GM12878 (cell line): ENCODE measurements around the gene TTC39C. TPM values are rescaled to one million over a fixed set of nuclear protein-coding genes. Genes with fewer than 3 reads are reported as not detected.

ENCODE experiments used
- ATAC-seq: fragments of 200-7000 bp; cut with Tn5 transposase; 3 replicates; pipeline ENCODE4 v1.9.1; 2020; ENCODE audit warnings: mild to moderate bottlenecking, moderate library complexity
- BruUV-seq: library from RNA; stranded (reverse); fragments of 400-500 nt; replicated peaks from 2 replicates; lab custom pipeline; 2021; lab: Mats Ljungman, UMichigan
- CTCF ChIA-PET: fragments of 300-600 bp; sonication (Branson Sonifier 250); formaldehyde crosslinking; extraction: SDS; loops from one replicate; lab custom pipeline; 2021; ENCODE audit warnings: inconsistent platforms; lab: Yijun Ruan, JAX
- POLR2A ChIA-PET: fragments of 350-600 bp; formaldehyde crosslinking; extraction: SDS; loops from one replicate; lab custom pipeline; 2021; ENCODE audit warnings: inconsistent platforms; lab: Charles Lee
- RAD21 ChIA-PET: fragments of 300-600 bp; sonication (Branson Sonifier 250); formaldehyde crosslinking; loops from one replicate; lab custom pipeline; 2023; ENCODE audit warnings: antibody characterized with exemption; ENCODE audit not compliant: unreplicated experiment; lab: Charles Lee
- SMC1A ChIA-PET: fragments of 300-600 bp; sonication (Branson Sonifier 250); formaldehyde crosslinking; loops from one replicate; lab custom pipeline; 2023; ENCODE audit not compliant: unreplicated experiment, uncharacterized antibody; lab: Charles Lee
- DNase-seq: peaks from one replicate; pipeline ENCODE4 v3.0.0-alpha.2; 2011; ENCODE audit warnings: low read depth, low spot score
- FAIRE-seq: peaks from 3 replicates; lab custom pipeline; 2011; peaks lifted over from hg19 to GRCh38; lab: Jason Lieb, UNC
- H2AFZ ChIP-seq: 2 replicates; pipeline ENCODE4 v1.6.0; 2011; ENCODE audit warnings: low read depth, low read length, control low read depth; ENCODE audit not compliant: control insufficient read depth
- H3K27ac ChIP-seq: 2 replicates; pipeline ENCODE4 v1.5.1; 2011; ENCODE audit warnings: control low read depth; ENCODE audit not compliant: control insufficient read depth, insufficient read depth
- H3K27me3 ChIP-seq, 2 experiments: replicated peaks in 1 of 2; 2 replicates each; pipeline versions ENCODE4 v1.6.0 to v1.6.1; 2011; ENCODE audit warnings: low read length in 1 of 2; ENCODE audit not compliant: control insufficient read depth in 2 of 2, insufficient read depth in 2 of 2
- H3K36me3 ChIP-seq, 2 experiments: 2 replicates each; pipeline ENCODE4 v1.5.1; 2011; ENCODE audit warnings: low read length in 1 of 2; ENCODE audit not compliant: control insufficient read depth in 2 of 2, insufficient read depth in 2 of 2
- H3K4me1 ChIP-seq: 2 replicates; pipeline ENCODE4 v1.6.1; 2011; ENCODE audit warnings: mild to moderate bottlenecking, low read length, moderate library complexity, mixed read lengths; ENCODE audit not compliant: control insufficient read depth, insufficient read depth
- H3K4me2 ChIP-seq: 2 replicates; pipeline ENCODE4 v1.6.0; 2011; ENCODE audit warnings: control low read depth; ENCODE audit not compliant: control insufficient read depth, insufficient read depth
- H3K4me3 ChIP-seq: fragments of 200-600 bp; sonication (generic); 2 replicates; pipeline ENCODE4 v1.5.1; 2016
- H3K79me2 ChIP-seq: 2 replicates; pipeline ENCODE4 v1.6.0; 2011; ENCODE audit warnings: low read length; ENCODE audit not compliant: control insufficient read depth, insufficient read depth
- H3K9ac ChIP-seq: 2 replicates; pipeline ENCODE4 v1.8.0; 2011; ENCODE audit warnings: low read length, control low read depth, mixed read lengths; ENCODE audit not compliant: control insufficient read depth, insufficient read depth
- H3K9me3 ChIP-seq: replicated peaks from 3 replicates; pipeline ENCODE4 v1.5.1; 2011; ENCODE audit warnings: mild to moderate bottlenecking, low read length; ENCODE audit not compliant: control insufficient read depth, insufficient read depth
- H4K20me1 ChIP-seq: 2 replicates; pipeline ENCODE4 v1.6.0; 2011; ENCODE audit not compliant: control insufficient read depth, insufficient read depth
- BHLHE40 ChIP-seq, 2 experiments: fragments of 450-650 bp in 1 of 2; IDR thresholded peaks; 2 replicates each; pipeline ENCODE4 v1.6.1; 2011 to 2017; ENCODE audit warnings: low read depth in 2 of 2, borderline replicate concordance in 1 of 2, improper control_type of control experiment in 1 of 2, low read length in 1 of 2, mild to moderate bottlenecking in 1 of 2
- BRCA1 ChIP-seq: IDR thresholded peaks from 2 replicates; pipeline ENCODE4 v1.6.1; 2011; ENCODE audit warnings: low read depth, low read length, improper control_type of control experiment
- CBX3 ChIP-seq: fragments of 200-600 bp; sonication (generic); IDR thresholded peaks from 2 replicates; pipeline ENCODE4 v1.6.1; 2016; ENCODE audit warnings: low read depth, borderline replicate concordance
- FOXK2 ChIP-seq: fragments of 450-650 bp; IDR thresholded peaks from 2 replicates; pipeline ENCODE4 v1.6.1; 2017; ENCODE audit warnings: mild to moderate bottlenecking, moderate library complexity
- JUND ChIP-seq: IDR thresholded peaks from 2 replicates; pipeline ENCODE4 v1.6.1; 2012; ENCODE audit warnings: low read depth, mild to moderate bottlenecking, low read length, improper control_type of control experiment, moderate library complexity
- KLF5 ChIP-seq: fragments of 450-650 bp; IDR thresholded peaks from 2 replicates; pipeline ENCODE4 v1.6.1; 2014; ENCODE audit warnings: mild to moderate bottlenecking; ENCODE audit not compliant: partially characterized antibody
- NBN ChIP-seq: fragments of 450-650 bp; IDR thresholded peaks from 2 replicates; pipeline ENCODE4 v1.6.1; 2016
- NFYB ChIP-seq: IDR thresholded peaks from 2 replicates; pipeline ENCODE4 v1.6.1; 2011; ENCODE audit warnings: low read depth, mild to moderate bottlenecking, low read length, improper control_type of control experiment, moderate library complexity; ENCODE audit not compliant: insufficient read depth
- PAX8 ChIP-seq: fragments of 450-650 bp; IDR thresholded peaks from 2 replicates; pipeline ENCODE4 v1.6.1; 2017; ENCODE audit warnings: mild to moderate bottlenecking, moderate library complexity
- SMAD1 ChIP-seq: fragments of 450-650 bp; IDR thresholded peaks from 2 replicates; pipeline ENCODE4 v1.6.1; 2018; ENCODE audit warnings: mild to moderate bottlenecking, low read depth; ENCODE audit not compliant: partially characterized antibody
- WGBS: methylation state at CpG from one replicate; pipeline ENCODE4 v1.1.6; 2016; ENCODE audit warnings: low lambda C conversion rate; ENCODE audit not compliant: insufficient replicate concordance, insufficient coverage; ENCODE audit errors: missing lambda C conversion rate; 5-methylcytosine and 5-hydroxymethylcytosine counted together
- in situ Hi-C: fragments of 300-500 bp; cut with MboI; formaldehyde crosslinking; loops from 9 replicates; pipeline ENCODE4 v1.14.3; 2018; ENCODE audit warnings: mixed read lengths
- intact Hi-C: fragments of 100-400 bp; cut with micrococcal nuclease; formaldehyde crosslinking; loops from one replicate; pipeline ENCODE4 v1.14.2; 2022; ENCODE audit not compliant: unreplicated experiment
- polyA plus RNA-seq, 11 experiments: library from polyadenylated mRNA; depleted of rRNA in 4 of 11; unstranded in 6 of 11; stranded (reverse) in 5 of 11; fragments of >200 nt; fragmentation: Nextera tagmentation in 4 of 11; fragmentation: Illumina TruSeq in 1 of 11; extraction: Ambion mirVana in 4 of 11; extraction: Trizol in 1 of 11; gene quantifications; 1 replicate in 1 of 11; 2 replicates in 10 of 11; pipeline versions ENCODE4 v1.2.1 to v1.2.3, GENCODE V29; 2011 to 2016; ENCODE audit warnings: inconsistent platforms in 2 of 11, missing spikeins in 2 of 11, low read depth in 1 of 11
- total RNA-seq, 4 experiments: library from RNA; depleted of rRNA in 3 of 4; stranded (reverse); fragments of >200 nt in 3 of 4; fragmentation: Illumina TruSeq in 1 of 4; extraction: Trizol in 1 of 4; gene quantifications; 2 replicates each; pipeline versions ENCODE4 v1.2.1 to v1.2.3, GENCODE V29; 2013 to 2021
- TF ChIP-seq, protein P1 (sequence below): fragments of 450-650 bp; IDR thresholded peaks from 2 replicates; pipeline ENCODE4 v1.6.1; 2016; ENCODE audit warnings: mild to moderate bottlenecking, moderate library complexity, borderline replicate concordance
- TF ChIP-seq, protein P2 (sequence below): IDR thresholded peaks from 2 replicates; pipeline ENCODE4 v1.6.1; 2012; ENCODE audit warnings: mild to moderate bottlenecking, low read depth, low read length
- TF ChIP-seq, protein P3 (sequence below): IDR thresholded peaks from 2 replicates; pipeline ENCODE4 v1.6.1; 2011; ENCODE audit warnings: borderline replicate concordance, low read depth, mild to moderate bottlenecking, moderate library complexity, mixed read lengths, low read length; ENCODE audit not compliant: insufficient read depth; ENCODE audit errors: extremely low read length

Gene TTC39C
- total and polyA plus RNA-seq, 10 of the 15 experiments (the other 5 are each of a cell fraction or from before 2014, with no cell fraction given) = 21.1 to 91.0 (median 64.8) TPM

DNA sequence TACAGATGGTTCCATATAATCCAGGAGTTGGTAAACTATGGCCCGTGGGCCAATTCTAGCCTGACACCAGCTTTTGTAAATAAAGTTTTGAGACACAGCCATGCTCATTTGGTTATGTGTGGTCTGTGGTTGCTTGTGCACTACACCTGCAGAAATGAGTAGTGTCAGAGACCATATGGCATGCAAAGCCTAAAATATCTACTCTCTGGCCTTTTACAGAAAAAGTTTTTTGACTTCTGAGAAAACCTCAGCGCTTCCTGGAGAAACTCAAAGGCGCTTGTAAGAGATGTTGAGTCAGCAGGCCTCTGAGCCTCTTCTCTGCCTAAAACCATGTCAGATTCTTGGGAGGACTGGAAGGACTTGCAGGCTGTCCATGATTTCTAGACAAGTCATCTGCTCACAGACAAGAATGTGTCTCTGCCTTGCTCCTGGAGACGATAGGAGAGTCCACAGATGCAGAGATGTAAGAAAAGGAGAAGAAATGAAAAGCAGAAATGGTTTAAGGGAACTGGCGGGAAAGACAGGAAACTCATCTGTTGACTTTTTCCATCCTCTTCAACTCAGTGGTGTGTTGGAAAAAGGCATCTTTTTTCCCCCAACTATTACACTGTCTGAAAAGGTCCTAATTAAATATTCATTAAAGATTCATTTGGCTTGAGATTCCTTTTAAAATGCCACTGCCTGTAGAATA, 5.2 kb downstream of the TTC39C start:
- Histone ChIP-seq H2AFZ (no peak overlapping the region), H3K4me1 (peaks cover 46% of the 10 kb centered on the region), H3K9ac (peak overlapping the region; percentile 58), H4K20me1 (0 out of 2 replicates have a peak, but pooled peaks cover 2% of the 10 kb centered on the region), H3K27me3 (no peaks in the 10 kb centered on the region), H3K79me2 (peaks cover 92% of the 10 kb centered on the region), H3K27ac (peak overlapping the region; percentile 86), H3K9me3 (no peaks in the 10 kb centered on the region), H3K4me3 (peak overlapping the region; percentile 51), H3K36me3 (peaks cover 4 to 7% of the 10 kb centered on the region in 2 experiments; a peak in 2 of 4 replicates), H3K4me2 (peak overlapping the region; percentile 78)
- no TSS peak for BruUV-seq
- ChIA-PET RAD21 (no interaction called here), CTCF (interaction anchor here (0.7 to 1.5 kb wide), 2 partner anchors 9 to 101 kb away, joined by 3 read pairs; no protein-coding TSS in a partner anchor), SMC1A (interaction anchor here (1.3 kb wide), 1 partner anchor 38 kb away, joined by 4 read pairs; no protein-coding TSS in a partner anchor), POLR2A (interaction anchor here (1.1 kb wide), 1 partner anchor 10 kb away, joined by 3 read pairs; no protein-coding TSS in a partner anchor)
- WGBS = under 1% methylated on average over 5 of the region's 5 CpGs
- FAIRE-seq = peak; percentile 78
- DNase-seq = peak; percentile 83
- intact Hi-C loops (loop anchor here (2.0 to 10.0 kb wide), 4 partner anchors 55 to 785 kb away; partner anchors contain the start of gene RMC1), in situ Hi-C loops (no loop called here)
- ATAC-seq = peak; percentile 73
- peak; percentile 94 to 95 for TF ChIP-seq BHLHE40 (IDR thresholded peaks at IDR 0.05; ENCODE audit: borderline replicate concordance in 1 of 2, low read depth in 2 of 2, low read length in 1 of 2)
- no peak for TF ChIP-seq BRCA1
- TF ChIP-seq, protein P1, sequence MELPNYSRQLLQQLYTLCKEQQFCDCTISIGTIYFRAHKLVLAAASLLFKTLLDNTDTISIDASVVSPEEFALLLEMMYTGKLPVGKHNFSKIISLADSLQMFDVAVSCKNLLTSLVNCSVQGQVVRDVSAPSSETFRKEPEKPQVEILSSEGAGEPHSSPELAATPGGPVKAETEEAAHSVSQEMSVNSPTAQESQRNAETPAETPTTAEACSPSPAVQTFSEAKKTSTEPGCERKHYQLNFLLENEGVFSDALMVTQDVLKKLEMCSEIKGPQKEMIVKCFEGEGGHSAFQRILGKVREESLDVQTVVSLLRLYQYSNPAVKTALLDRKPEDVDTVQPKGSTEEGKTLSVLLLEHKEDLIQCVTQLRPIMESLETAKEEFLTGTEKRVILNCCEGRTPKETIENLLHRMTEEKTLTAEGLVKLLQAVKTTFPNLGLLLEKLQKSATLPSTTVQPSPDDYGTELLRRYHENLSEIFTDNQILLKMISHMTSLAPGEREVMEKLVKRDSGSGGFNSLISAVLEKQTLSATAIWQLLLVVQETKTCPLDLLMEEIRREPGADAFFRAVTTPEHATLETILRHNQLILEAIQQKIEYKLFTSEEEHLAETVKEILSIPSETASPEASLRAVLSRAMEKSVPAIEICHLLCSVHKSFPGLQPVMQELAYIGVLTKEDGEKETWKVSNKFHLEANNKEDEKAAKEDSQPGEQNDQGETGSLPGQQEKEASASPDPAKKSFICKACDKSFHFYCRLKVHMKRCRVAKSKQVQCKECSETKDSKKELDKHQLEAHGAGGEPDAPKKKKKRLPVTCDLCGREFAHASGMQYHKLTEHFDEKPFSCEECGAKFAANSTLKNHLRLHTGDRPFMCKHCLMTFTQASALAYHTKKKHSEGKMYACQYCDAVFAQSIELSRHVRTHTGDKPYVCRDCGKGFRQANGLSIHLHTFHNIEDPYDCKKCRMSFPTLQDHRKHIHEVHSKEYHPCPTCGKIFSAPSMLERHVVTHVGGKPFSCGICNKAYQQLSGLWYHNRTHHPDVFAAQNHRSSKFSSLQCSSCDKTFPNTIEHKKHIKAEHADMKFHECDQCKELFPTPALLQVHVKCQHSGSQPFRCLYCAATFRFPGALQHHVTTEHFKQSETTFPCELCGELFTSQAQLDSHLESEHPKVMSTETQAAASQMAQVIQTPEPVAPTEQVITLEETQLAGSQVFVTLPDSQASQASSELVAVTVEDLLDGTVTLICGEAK = peak; percentile 100
- TF ChIP-seq SMAD1 = no peak
- TF ChIP-seq, protein P2, sequence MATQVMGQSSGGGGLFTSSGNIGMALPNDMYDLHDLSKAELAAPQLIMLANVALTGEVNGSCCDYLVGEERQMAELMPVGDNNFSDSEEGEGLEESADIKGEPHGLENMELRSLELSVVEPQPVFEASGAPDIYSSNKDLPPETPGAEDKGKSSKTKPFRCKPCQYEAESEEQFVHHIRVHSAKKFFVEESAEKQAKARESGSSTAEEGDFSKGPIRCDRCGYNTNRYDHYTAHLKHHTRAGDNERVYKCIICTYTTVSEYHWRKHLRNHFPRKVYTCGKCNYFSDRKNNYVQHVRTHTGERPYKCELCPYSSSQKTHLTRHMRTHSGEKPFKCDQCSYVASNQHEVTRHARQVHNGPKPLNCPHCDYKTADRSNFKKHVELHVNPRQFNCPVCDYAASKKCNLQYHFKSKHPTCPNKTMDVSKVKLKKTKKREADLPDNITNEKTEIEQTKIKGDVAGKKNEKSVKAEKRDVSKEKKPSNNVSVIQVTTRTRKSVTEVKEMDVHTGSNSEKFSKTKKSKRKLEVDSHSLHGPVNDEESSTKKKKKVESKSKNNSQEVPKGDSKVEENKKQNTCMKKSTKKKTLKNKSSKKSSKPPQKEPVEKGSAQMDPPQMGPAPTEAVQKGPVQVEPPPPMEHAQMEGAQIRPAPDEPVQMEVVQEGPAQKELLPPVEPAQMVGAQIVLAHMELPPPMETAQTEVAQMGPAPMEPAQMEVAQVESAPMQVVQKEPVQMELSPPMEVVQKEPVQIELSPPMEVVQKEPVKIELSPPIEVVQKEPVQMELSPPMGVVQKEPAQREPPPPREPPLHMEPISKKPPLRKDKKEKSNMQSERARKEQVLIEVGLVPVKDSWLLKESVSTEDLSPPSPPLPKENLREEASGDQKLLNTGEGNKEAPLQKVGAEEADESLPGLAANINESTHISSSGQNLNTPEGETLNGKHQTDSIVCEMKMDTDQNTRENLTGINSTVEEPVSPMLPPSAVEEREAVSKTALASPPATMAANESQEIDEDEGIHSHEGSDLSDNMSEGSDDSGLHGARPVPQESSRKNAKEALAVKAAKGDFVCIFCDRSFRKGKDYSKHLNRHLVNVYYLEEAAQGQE = no peak
- TF ChIP-seq KLF5 = no peak
- TF ChIP-seq CBX3 = no peak
- TF ChIP-seq JUND = peak; percentile 54; the same call in 1 of the 2 replicates
- no peak for TF ChIP-seq PAX8
- peak; percentile 83; the same call in 1 of the 2 replicates for TF ChIP-seq NBN
- TF ChIP-seq, protein P3, sequence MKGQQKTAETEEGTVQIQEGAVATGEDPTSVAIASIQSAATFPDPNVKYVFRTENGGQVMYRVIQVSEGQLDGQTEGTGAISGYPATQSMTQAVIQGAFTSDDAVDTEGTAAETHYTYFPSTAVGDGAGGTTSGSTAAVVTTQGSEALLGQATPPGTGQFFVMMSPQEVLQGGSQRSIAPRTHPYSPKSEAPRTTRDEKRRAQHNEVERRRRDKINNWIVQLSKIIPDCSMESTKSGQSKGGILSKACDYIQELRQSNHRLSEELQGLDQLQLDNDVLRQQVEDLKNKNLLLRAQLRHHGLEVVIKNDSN = no peak
- TF ChIP-seq NFYB = no peak
- TF ChIP-seq FOXK2 = no peak
